Measurements from ENCODE around the gene HTRA3. TPM values are rescaled to one million over a fixed set of nuclear protein-coding genes. Genes with fewer than 3 reads are reported as not detected.

The HTRA3 gene
- total and polyA plus RNA-seq, 10 donors: 0.26 to 5.5 (median 2.5) TPM

GRCh38 chr4:8333726-8334460 lies 64.3 kb downstream of the HTRA3 start:
- 83 to 92% (median 85%) methylated on average over 14 of the region's 14 CpGs for WGBS, 5 donors
- Histone ChIP-seq H3K27ac (no peak overlapping the region), H3K27me3 (replicated peaks in 1 of 7) (no peaks in the 10 kb centered on the region), H3K4me1 (peaks cover 0 to 5% (median 0%) of the 10 kb centered on the region in 6 donors), H3K4me3 (no peak overlapping the region), H3K9me3 (peaks cover 0 to 31% (median 11%) of the 10 kb centered on the region in 8 donors), H3K36me3 (no peaks in the 10 kb centered on the region)
- no peak for TF ChIP-seq CTCF (IDR thresholded peaks at IDR 0.05 in 8 of 11, conservative IDR thresholded peaks at IDR 0.05 in 3 of 11)
- peak; percentile 31 for DNase-seq
- intact Hi-C loops (cut with DNase I; ENCODE audit: low total_unique reads): no loop called here

GRCh38 chr4:8334786-8335460 lies 65.4 kb downstream of the HTRA3 start:
- intact Hi-C loops (cut with DNase I; ENCODE audit: low total_unique reads): no loop called here
- no peak for TF ChIP-seq POLR2AphosphoS5 (IDR thresholded peaks at IDR 0.05)
- H3K9me3 ChIP-seq: peaks cover 0 to 31% (median 11%) of the 10 kb centered on the region in 8 donors
- no peak overlapping the region for H3K27ac ChIP-seq
- no peak for DNase-seq
- H3K4me3 ChIP-seq: no peak overlapping the region
- no peaks in the 10 kb centered on the region for H3K36me3 ChIP-seq
- H3K27me3 ChIP-seq (replicated peaks in 1 of 7): peaks cover 0 to under 1% (median 0%) of the 10 kb centered on the region in 7 donors
- 88 to 95% (median 93%) methylated on average over 12 to 13 of the region's 13 CpGs for WGBS, 5 donors
- peaks cover 0 to 5% (median 0%) of the 10 kb centered on the region in 6 donors for H3K4me1 ChIP-seq

GRCh38 chr4:8335848-8336247 lies 66.3 kb downstream of the HTRA3 start:
- peaks cover 0 to 31% (median 11%) of the 10 kb centered on the region in 8 donors for H3K9me3 ChIP-seq
- no peak for TF ChIP-seq POLR2AphosphoS5 (IDR thresholded peaks at IDR 0.05)
- no peak for TF ChIP-seq POLR2A (IDR thresholded peaks at IDR 0.05)
- no peak for TF ChIP-seq CTCF (IDR thresholded peaks at IDR 0.05 in 8 of 11, conservative IDR thresholded peaks at IDR 0.05 in 3 of 11)
- no peak overlapping the region for H3K4me3 ChIP-seq
- peaks cover 0 to 10% (median 0%) of the 10 kb centered on the region in 7 donors for H3K27me3 ChIP-seq (replicated peaks in 1 of 7)
- no peaks in the 10 kb centered on the region for H3K36me3 ChIP-seq
- DNase-seq: no peak
- WGBS, 5 donors: 92 to 100% (median 97%) methylated on average over 2 of the region's 2 CpGs
- intact Hi-C loops (cut with DNase I; ENCODE audit: low total_unique reads): no loop called here
- no peak overlapping the region for H3K27ac ChIP-seq
- H3K4me1 ChIP-seq: no peaks in the 10 kb centered on the region

GRCh38 chr4:8336412-8337075 lies 67.0 kb downstream of the HTRA3 start:
- WGBS, 5 donors: 70 to 89% (median 74%) methylated on average over 7 of the region's 7 CpGs
- H3K4me1 ChIP-seq: no peaks in the 10 kb centered on the region
- TF ChIP-seq POLR2A (IDR thresholded peaks at IDR 0.05): no peak
- no peak for TF ChIP-seq CTCF (IDR thresholded peaks at IDR 0.05 in 8 of 11, conservative IDR thresholded peaks at IDR 0.05 in 3 of 11)
- TF ChIP-seq POLR2AphosphoS5 (IDR thresholded peaks at IDR 0.05): no peak
- peaks cover 0 to 10% (median 0%) of the 10 kb centered on the region in 7 donors for H3K27me3 ChIP-seq (replicated peaks in 1 of 7)
- no peak overlapping the region for H3K27ac ChIP-seq
- H3K36me3 ChIP-seq: no peaks in the 10 kb centered on the region
- intact Hi-C loops (cut with DNase I; ENCODE audit: low total_unique reads): no loop called here
- DNase-seq: no peak
- H3K9me3 ChIP-seq: peaks cover 0 to 31% (median 11%) of the 10 kb centered on the region in 8 donors
- no peak overlapping the region for H3K4me3 ChIP-seq
